HG03196 (cell line): Measurements from ENCODE around the gene MBD4.
"Not testable (repeated sequence)": the region's sequence is repeated elsewhere in the genome, so short reads cannot be mapped to it uniquely, and the experiment has no call there.

Source experiments
- ATAC-seq: cut with Tn5 transposase; IDR thresholded peaks from one replicate; pipeline ENCODE4 v1.9.1; 2021; ENCODE audit not compliant: unreplicated experiment

MBD4 gene

DNA sequence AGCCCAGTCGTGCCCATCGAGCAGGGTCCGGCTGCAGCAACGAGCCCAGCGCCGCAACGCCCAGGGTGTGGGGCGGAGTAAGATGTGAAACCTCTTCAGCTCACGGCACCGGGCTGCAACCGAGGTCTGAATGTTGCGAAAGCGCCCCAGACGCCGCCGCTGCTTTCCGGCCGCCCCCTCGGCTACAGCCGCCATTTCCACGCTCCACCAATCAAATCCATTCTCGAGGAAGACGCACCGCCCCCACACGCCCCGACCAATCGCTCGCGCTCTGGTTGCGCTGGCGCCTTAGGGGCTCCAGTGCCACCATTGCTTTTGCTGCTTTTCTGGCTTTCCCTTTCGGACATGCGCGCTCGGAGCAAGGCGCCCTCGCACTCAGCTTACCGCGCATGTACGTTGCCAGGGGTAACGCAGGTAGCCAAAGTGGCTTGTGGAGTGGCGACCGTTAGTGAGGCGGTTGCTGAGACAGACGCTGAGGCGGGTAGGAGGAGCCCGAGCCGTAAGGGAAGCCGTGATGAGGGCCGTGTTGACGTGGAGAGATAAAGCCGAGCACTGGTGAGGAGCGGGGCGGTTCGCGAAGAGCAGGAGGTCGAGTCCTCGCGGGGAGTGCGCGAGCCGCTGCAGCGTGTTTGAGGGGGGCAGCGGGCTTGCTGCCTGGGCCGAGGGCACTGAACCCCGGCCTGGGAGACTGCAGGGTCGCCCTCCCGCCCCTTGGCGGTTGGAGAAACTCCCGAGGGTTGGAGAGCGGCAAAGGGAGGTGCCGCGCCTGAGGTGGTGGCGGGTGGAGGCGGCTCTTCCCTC lies at the start of gene MBD4, which contains the start of gene IFT122:
MBD4 (minus strand) TSS at position 132 of the 801 bp plus-strand sequence; CDS start at position 17, 115 bp downstream.
IFT122 (plus strand) TSS at position 408 of the 801 bp plus-strand sequence; CDS start at position 515, 107 bp downstream.
- peak; percentile 91 for ATAC-seq

DNA sequence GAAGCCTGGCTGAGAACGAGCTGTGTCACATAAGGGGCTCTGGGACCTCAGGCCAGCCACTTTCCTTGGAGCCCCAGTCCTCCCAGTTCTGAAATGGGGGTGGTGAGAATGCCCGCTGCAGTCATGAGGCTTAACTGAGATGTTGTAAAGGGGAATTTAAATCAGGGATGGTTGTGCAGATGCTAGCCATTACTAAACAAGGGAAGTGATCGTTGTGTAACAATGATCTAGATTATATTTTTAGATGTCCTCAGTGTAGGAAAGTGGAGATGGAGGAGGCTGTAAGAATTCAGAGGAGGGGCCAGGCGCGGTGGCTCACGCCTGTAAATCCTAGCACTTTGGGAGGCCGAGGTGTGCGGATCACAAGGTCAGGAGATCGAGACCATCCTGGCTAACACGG lies 49.5 kb upstream of the MBD4 start:
- ATAC-seq: not testable (repeated sequence)

DNA sequence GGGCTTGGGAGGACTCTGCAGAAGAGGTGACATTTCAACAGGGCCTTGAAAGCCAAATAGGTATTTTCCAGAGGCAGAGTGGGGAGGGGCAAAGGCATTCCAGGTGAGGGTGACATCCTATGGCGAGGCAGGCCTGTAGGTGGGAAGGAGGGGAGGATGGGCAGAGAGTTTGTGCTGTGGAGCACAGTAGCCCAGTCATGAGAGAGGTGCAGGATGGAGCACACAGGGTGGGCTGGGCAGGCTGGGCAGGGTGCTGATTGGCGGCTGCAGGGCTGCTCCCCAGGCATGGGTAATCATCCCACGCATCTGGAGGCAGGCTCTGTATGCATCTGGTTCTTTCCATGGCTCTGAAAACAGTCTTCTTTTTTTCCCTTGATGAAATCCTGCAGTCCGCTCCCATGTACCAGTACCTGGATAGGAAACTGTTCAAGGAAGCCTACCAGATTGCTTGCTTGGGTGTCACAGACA lies 48.2 kb upstream of the MBD4 start:
- not testable (repeated sequence) for ATAC-seq

DNA sequence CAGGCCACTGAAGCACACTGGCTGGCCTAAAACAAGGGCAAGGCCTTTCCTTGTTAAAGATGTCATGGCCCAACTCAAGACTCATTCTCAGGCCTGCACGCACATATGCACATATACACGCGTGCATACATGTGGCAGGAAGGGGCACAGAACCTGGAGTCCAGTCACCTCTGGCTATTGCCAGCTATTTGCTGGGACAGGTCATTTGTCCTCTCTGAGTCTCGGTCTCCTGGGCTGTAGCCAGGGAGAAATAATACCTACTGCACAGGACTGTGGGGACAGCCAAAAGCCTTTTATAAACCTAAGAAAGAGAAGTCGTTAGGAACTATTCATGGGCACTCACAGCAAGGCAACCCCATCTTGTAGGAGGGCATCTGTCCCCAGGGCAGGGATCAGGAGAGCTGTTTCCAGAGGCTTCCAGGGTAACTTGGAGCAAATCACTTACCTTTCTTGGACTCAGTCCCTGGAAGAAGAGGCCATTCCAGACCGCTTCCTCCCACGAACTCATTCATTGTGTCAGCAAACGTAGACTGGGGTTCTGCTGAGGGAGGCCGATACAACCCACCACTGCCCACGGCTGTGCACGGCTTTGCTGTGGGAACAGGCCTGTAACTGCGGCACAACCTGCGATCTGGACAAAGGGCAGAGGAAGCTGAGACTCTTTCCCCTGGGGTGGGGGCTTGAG lies 47.6 kb upstream of the MBD4 start:
- ATAC-seq: no peak

DNA sequence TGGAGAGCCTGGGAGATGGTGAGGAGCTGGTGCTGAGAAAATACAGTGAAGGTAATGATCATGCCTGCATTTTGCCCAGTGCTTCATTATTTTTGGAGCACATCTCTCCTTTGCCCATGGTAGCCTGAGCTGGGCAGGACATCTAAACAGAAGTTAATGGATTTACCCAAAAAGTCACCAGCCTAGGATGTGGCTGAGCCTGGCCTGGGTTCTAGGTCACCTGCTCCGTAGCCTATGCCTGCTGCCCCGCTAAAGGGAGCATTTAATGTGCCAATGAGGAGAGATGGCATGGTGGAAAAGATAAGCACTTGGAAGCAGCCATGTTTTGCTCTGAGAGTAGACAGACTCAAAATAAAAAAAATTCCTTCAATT lies 46.9 kb upstream of the MBD4 start:
- ATAC-seq: no peak

DNA sequence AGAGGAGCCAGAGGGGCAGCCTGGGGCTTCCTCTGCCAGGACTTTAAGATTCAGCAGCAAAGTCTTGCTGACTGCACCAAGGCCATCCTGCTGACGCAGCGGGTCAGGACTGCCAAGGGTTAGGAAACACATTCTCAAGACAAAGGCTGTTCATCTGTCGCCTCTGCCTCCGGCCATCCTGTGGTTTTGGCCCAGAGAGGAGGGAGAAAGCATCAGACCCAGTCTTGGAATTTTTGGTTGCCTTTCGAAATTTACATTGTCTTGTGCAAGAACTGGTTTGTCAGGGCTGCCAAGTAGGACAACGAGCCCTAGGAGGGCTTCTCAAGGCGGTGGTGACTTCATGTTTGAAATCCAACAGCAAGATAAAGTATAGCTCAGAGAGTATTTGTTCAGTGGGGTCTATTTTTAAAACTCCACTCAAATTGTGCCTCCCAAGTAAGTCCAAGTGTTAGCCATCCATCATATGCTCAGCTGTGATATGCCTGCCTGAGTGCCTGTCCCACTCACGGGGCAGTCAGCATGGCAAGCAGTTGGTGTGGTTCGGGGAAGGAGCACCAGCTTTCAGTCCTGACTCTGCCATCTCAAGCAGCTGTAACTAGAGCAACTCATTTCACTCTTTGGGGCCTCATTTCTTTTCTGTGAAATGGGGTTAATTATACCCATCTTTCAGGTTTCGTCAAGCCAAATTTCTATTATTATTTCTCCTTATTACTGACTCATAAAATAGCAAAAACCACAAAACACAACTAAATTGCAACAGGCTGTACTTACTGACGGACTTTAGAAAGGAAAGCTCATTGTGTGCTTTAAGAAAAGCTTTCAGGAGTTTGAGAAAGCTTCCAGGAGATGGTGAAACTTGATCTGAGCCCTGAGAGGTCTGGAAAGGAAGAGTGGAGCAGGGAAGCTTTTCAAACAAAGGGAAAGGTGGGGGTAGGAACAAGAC lies 46.2 kb upstream of the MBD4 start:
- no peak for ATAC-seq

DNA sequence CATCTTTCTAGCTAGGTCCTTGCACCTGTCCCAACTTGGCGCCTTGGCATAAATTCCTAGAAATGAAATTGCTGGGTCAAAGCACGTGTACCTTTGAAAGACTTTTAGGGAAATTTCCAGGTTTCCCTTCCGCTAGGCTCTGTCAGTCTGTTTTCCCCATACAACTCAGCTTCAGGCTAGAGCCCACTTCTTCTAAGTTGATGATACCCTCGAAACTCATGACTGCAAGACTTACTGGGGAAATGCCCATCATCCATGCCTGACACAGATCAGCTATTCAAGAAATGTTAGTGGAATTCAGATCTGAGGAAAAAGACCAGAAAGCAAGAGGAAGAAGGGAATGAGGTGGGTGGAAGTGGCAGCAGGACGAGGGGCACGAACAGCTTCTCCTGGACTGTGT lies 45.4 kb upstream of the MBD4 start:
- not testable (repeated sequence) for ATAC-seq

DNA sequence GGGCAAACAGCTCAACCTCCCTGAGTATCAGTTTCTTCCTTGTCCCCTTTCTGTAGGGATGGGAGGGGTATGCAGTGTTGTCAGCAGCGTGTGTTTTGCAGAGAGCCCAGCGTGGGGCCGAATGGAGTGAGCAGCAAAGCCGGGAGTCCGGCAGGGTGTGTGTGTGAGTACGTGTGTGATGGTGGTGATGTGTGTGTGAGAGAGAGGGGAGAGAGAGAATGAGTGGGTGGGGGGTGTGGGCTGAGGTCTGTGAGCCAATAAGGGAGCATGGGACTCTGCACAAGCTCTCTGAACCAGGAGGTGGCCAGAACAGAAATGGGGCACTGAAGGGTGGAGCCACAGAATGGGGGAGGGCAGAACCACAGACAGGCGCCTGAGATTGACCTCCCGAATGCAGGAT lies 44.1 kb upstream of the MBD4 start:
- ATAC-seq: no peak

DNA sequence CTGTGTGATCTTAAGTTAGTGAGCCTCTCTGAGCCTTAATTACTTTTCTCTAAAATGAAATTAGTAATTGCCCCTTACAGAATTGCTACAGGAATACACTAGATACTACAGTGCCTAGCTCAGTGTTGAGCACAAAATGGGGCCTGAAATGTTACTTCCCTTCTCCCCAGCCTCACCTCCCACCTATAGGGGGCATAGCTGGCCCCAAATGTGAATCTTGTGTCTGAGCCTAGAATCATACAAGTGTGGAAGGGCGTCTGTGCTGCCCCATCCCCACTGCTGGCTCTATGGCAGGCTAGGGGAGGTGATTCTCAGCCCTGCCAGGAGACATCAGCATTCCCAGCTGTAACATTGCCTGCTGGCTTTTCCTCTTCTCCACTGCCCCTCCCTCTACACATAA lies 43.0 kb upstream of the MBD4 start:
- no peak for ATAC-seq

DNA sequence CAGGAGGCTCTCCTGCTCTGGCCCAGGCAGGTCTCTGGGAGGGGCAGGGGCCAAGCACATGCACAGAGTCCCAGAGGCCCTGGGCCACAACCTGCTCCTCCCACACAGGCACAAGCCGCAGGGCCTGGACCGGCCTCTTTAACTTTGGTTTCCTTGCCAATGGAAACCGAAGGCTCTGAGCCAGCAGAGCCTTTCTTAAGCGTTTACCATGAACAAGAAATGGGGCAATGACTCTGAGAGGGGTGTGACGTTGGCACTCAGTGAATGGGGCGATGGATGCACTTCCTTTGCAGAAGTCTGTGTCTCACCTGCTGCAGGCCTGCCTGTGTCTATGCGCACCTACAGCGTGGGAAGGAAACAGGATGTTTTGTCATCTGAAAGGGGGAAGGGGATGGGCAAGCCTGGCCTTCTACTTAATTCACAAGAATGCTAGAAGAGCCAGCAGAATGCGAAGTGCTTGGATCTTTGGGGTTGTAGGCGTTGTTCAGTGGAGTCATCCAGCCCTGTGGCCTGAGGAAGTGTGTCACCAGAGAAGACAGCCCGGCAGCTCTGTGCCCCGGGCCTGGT lies 42.1 kb upstream of the MBD4 start:
- no peak for ATAC-seq

DNA sequence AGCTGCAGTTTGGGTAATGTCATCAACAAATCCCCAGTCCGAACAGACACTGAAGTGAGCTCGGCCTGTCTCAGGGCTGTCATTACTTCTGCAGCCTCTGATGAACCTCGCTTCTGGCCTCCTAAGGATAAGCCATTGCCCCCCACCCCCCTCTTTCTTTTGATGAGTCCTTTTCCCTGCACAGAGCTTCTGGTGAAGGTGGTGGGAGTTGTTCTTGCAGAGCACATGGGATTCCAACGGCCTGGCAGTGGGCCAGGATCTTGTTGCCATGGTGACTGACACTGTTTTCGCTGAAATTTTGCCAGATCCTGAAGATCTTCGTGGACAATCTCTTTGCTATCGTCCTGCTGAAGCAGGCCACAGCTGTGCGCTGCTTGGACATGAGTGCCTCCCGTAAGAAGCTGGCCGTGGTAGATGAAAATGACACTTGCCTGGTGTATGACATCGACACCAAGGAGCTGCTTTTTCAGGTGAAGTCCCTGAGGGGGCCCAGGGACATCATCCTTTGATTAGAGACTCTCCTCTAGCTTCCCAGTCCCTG lies 41.5 kb upstream of the MBD4 start:
- ATAC-seq: not testable (repeated sequence)

DNA sequence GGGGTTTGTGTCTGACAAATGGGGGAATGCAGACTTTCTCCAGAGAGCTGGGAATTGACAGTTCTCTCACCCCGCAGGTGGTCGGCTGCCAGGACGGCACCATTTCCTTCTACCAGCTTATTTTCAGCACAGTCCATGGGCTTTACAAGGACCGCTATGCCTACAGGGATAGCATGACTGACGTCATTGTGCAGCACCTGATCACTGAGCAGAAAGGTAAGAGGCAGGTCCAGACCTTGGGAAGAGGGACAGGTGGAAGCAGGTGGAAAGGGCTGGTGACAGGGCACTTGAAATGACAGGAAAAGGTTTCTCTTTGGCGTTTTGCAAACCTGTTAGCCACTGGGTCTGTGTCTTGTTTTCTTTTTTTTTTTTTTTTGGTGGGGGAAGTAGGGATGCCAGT lies 36.8 kb upstream of the MBD4 start:
- no peak for ATAC-seq

DNA sequence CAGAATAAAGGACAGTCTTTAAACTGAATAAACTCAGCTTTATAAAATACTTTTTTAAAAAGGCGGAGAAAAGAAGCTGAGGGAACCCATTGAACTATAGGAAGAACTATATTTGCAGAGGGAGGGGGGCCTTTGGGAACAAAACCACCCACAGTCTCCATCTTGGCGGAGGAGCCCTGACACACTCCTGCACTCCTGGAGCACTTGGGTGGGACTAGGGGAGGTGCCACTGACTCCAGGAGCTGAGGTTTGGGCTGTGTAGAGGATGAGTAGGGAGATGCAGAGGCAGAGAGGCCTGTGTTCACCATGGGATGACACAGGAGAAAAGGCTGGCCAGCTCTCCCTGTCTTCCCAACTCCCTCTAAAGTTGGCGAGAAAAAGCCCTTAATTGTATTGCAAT lies 36.1 kb upstream of the MBD4 start:
- ATAC-seq: no peak

DNA sequence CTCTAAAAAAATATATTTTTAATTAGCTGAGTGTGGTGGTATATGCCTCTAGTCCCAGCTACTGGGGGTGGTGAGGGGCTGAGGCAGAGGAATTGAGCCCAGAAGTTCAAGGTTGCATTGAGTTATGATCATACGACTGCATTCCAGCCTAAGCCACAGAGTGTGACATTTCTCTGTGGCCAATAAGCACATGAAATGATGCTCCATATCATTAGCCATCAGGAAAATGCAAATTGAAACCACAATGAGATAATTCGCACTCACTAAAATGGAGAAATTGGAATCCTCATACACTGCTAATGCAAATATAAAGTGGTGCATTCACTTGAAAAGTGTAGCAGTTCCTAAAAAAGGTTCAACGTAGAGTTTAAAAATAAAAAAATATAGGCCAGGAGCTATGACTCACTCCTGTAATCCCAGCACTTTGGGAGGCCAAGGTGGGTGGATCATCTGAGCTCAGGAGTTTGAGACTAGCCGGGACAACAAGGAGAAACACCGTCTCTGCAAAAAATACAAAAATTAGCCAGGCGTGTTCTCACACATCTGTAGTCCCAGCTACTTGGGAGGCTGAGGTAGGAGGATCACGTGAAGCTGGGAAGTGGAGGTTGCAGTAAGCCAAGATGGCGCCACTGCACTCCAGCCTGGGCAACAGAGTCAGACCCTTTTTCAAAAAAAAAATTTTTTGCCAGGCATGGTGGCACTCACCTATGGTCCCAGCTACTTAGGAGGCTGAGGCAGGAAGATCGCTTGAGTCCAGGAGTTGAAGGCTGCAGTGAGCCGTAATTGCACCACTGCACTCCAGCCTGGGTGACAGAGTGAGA lies 35.4 kb upstream of the MBD4 start:
- no peak for ATAC-seq

DNA sequence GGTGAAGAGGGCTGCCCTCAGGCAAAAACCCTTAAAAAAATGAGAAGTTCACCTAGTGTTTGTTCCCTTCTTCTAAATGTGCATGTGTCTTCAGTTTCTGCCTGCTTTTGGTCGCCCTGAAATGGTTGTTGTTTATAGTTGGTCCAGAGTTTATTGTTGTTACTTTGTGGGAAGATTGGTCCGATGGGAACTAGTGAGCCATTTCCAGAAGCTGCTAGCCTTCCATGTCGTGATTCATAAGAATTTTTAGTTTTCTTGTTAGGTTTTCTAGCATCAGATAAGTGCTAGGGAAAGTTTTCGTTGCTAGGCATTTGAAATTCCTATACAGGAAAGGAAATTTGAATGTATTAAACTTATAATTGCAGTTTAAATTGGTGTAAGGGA lies 34.0 kb upstream of the MBD4 start:
- no peak for ATAC-seq

DNA sequence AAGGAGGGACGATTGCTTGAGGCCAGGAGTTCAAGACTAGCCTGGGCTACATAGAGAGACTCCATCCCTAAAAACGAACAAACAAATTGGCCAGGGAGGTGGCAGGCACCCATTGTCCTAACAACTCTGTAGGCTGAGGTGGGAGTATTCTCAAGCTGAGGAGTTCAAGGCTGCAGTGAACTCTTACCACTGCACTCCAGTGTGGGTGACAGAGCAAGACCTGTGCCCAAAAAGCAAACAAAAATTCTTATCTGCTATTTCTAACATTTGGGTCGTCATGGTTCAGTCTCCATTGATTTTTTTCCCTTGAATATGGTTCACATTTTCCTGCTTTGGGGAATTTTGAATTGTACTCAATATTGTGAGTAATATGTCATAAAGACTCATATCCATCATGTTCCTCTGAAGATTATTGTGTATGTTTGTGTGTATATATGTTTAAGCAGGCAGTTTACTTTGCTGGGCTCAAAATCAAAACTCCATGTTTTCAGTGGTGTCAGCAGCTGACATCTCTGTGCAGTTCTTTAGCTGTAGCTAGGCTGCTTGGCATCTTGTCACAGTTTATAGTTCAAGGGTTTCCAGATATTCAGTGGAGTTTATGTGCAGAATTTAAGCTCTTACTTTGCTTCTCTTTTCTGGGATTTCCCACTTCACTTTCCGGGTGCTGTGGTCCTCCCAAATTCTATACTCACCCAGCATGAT lies 33.5 kb upstream of the MBD4 start:
- no peak for ATAC-seq

DNA sequence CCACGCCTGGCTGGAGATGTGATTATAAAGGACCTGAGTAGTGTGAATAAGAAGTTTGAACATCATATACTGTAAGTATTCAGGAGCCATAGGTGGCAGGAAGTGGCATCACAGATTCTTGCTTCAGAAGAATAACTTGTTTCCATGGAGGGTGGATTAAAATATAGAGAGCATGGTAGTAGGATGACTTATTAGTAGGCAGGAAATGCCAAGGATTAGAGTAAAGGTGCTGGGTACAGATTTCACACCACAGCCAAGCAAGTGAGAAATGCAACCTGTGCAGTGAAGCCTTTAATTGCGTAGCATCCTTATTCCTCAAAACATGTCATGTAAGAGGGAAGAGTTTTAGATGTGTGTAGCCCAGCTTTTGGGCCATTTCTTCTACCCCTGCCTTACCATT lies 31.1 kb upstream of the MBD4 start:
- ATAC-seq: no peak

DNA sequence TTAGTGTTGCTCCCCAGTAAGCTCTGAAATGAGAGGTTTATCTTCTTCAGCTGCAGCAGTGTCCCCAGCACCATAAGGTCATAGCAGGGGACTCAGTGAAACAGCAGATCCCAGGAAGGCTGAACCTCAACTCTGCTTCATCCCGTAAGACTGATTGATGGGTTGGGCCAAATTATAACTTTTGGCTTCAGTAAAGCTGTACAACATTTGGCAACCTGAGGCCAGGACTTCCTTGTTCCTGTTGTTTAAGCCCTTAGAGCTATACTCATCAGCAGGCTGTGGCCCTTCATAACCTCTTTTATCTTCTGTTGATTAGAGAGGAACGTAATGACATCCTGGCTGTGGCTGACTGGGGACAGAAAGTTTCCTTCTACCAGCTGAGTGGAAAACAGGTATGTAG lies 29.3 kb upstream of the MBD4 start:
- ATAC-seq: no peak

DNA sequence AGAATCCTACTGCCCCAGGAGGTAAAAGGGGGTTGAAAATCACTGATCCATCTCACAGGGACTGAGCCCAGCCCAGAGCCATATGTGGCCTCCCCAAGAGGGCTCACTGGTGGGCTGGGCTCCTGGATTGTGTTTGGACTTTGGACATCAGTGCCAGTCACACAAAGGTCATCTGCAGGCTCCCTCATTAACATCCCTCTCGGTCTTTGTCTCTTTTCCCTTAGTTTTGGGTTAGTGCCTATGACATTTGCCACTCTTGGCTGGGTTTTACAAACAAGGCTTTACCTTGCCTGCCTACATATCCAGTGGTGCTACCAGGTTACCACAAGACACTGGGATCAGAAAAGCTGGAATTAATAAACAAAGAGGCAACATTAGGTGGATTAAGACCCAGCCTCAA lies 28.2 kb upstream of the MBD4 start:
- no peak for ATAC-seq
